ENCODE data around the gene FBN1. TPM values are rescaled to one million over a fixed set of nuclear protein-coding genes. Genes with fewer than 3 reads are reported as not detected.

Gene FBN1
- total RNA-seq, 4 donors from 2014 or later = 113 to 147 (median 120) TPM

DNA sequence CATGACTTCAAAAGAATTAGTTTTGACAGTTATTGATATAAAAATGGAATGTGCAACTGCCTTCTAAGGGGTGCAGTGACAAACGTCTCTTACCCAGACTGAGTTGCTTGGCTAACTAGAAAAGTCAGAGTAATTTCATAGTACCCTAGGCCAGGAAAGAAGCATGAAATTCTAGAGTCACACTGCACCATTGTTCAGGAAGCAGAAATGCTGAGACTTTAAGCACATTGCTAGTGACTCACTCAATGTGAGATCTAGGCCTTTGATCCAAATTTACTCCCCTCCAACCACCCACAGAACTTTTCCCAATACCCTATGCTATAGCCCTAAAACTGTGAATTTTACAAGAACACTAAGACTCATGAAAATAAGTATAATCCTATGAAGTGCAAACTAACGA, 203.5 kb downstream of the FBN1 start:
- 95 to 96% methylated on average over 2 of the region's 2 CpGs for WGBS, 2 donors
- H3K36me3 ChIP-seq = peaks cover 14 to 25% of the 10 kb centered on the region in 2 donors

DNA sequence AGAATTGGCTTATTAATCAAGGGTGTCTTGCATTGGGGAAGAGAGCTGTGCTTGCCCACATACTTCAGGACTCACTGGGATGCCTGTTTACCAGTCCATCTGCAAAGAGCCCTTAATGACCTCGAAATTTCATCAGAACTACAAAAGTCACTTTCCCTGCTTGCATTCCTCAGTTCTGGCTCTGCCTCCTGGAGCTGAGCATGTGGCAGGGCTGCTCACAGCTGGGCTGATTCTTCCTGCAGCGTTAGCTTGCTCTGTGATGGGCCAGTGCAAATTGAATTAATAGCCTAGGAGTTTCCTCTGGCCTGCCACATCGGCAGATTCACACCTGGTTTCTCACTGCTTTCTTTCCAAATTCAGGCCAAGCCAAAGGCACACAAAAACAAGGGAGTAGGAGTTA, 205.4 kb downstream of the FBN1 start:
- intact Hi-C loops (cut with DNase I) = no loop called here
- peak; percentile 61 to 74 for DNase-seq
- H3K27me3 ChIP-seq = no peaks in the 10 kb centered on the region
- H3K27ac ChIP-seq = peak overlapping the region in 1 of 3 donors; percentile 2
- no peak overlapping the region for H3K4me3 ChIP-seq (replicated peaks in 1 of 3)
- WGBS, 2 donors = 25 to 28% methylated on average over 3 of the region's 3 CpGs
- no peak for TF ChIP-seq POLR2A (IDR thresholded peaks at IDR 0.05)
- TF ChIP-seq, protein P1, sequence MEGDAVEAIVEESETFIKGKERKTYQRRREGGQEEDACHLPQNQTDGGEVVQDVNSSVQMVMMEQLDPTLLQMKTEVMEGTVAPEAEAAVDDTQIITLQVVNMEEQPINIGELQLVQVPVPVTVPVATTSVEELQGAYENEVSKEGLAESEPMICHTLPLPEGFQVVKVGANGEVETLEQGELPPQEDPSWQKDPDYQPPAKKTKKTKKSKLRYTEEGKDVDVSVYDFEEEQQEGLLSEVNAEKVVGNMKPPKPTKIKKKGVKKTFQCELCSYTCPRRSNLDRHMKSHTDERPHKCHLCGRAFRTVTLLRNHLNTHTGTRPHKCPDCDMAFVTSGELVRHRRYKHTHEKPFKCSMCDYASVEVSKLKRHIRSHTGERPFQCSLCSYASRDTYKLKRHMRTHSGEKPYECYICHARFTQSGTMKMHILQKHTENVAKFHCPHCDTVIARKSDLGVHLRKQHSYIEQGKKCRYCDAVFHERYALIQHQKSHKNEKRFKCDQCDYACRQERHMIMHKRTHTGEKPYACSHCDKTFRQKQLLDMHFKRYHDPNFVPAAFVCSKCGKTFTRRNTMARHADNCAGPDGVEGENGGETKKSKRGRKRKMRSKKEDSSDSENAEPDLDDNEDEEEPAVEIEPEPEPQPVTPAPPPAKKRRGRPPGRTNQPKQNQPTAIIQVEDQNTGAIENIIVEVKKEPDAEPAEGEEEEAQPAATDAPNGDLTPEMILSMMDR (IDR thresholded peaks at IDR 0.05) = no peak
- peaks cover 15 to 42% of the 10 kb centered on the region in 2 donors for H3K36me3 ChIP-seq
- peaks cover 15 to 16% of the 10 kb centered on the region in 2 donors for H3K4me1 ChIP-seq
- H3K9me3 ChIP-seq = no peaks in the 10 kb centered on the region

More for the DNA sequence above, 203.5 kb downstream of the FBN1 start:
- TF ChIP-seq, protein P1 (IDR thresholded peaks at IDR 0.05) = no peak
- Histone ChIP-seq H3K4me1 (peaks cover 15 to 16% of the 10 kb centered on the region in 2 donors), H3K27ac (no peak overlapping the region), H3K4me3 (replicated peaks in 1 of 3) (no peak overlapping the region), H3K27me3 (no peaks in the 10 kb centered on the region), H3K9me3 (no peaks in the 10 kb centered on the region)
- DNase-seq = no peak
- intact Hi-C loops (cut with DNase I) = no loop called here

DNA sequence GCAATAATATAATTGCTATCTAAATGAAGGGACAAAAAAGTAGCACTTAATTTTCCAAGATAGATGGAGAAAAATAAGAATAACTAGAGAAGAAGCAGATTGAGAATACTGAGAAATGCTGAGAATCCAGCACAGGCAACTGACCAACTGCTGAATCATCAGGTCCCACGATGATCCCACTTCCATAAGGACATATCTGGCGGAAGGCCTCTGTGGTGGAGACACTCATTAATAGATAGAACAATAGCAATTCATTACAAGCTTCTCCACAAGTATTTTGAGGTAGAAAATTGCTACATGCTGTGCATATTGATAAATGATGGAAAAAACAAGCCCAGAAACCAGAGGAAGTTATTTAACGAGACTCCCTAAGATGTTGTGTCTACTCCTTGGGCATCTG, 208.3 kb downstream of the FBN1 start:
- Histone ChIP-seq H3K27me3 (no peaks in the 10 kb centered on the region), H3K36me3 (peaks cover 9 to 48% of the 10 kb centered on the region in 2 donors), H3K4me3 (replicated peaks in 1 of 3) (no peak overlapping the region), H3K27ac (no peak overlapping the region), H3K9me3 (no peaks in the 10 kb centered on the region), H3K4me1 (peaks cover 15 to 16% of the 10 kb centered on the region in 2 donors)
- 81 to 84% methylated on average over 3 of the region's 3 CpGs for WGBS, 2 donors
- no peak for DNase-seq
- intact Hi-C loops (cut with DNase I) = no loop called here
- TF ChIP-seq, protein P1 (IDR thresholded peaks at IDR 0.05) = no peak
- TF ChIP-seq POLR2A (IDR thresholded peaks at IDR 0.05) = no peak

DNA sequence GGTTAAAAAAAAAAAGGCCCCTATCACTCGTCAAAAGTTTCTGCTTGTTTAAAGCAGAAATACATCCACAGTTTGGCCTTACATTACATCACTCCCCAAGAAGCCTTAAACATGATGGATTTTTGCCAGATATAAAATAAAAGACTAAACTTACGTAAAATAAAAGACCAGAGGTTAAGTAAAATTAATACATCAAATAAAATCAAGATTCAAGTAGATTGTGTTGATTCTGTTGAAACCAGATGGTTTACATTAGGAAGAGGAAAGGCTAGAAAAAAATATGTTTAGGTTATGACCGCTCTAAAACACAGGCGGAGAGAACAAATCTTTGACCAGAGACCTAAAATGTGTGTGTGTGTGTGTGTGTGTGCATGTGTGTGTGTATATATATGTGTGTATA, 210.2 kb downstream of the FBN1 start:
- TF ChIP-seq POLR2A (IDR thresholded peaks at IDR 0.05) = no peak
- TF ChIP-seq, protein P1 (IDR thresholded peaks at IDR 0.05) = no peak
- intact Hi-C loops (cut with DNase I) = no loop called here
- peaks cover 12 to 46% of the 10 kb centered on the region in 2 donors for H3K36me3 ChIP-seq
- no peak overlapping the region for H3K4me3 ChIP-seq (replicated peaks in 1 of 3)
- H3K27me3 ChIP-seq = no peaks in the 10 kb centered on the region
- peaks cover 12 to 14% of the 10 kb centered on the region in 2 donors for H3K4me1 ChIP-seq
- no peak for DNase-seq
- H3K27ac ChIP-seq = no peak overlapping the region
- 88 to 89% methylated on average over 4 of the region's 4 CpGs for WGBS, 2 donors
- no peaks in the 10 kb centered on the region for H3K9me3 ChIP-seq

DNA sequence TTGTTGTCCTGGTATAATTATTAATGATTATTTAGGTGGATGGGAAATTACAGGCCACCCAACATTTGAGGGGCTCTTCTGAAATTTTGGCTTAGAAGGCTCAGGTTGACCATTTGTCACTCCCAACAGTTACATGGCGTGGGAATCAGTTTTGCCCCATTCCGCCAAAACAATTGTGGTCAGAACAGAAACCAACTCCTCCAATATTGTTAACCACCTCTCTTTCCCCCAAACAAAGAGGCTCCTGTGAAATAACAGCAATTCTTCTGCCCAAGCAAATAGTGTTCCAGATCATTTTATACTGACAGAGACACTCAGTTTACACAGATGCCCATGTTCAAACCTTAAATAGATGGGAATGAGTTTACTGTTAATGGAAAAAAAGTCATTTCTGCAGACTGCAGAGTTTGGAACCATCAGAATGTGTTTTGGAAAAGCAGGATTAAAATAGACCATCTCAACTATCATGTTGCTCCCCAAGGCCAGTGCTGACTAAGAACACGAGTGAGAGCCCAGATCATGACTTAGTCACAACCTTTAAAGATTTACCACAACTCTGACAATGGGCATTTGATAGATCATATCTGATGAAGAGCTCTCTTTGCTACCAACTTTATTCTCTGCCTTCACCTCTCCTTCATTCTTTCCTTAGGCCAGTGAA, 212.2 kb downstream of the FBN1 start:
- DNase-seq = no peak
- intact Hi-C loops (cut with DNase I) = no loop called here
- no peak overlapping the region for H3K4me3 ChIP-seq (replicated peaks in 1 of 3)
- no peaks in the 10 kb centered on the region for H3K27me3 ChIP-seq
- no peak overlapping the region for H3K27ac ChIP-seq
- no peaks in the 10 kb centered on the region for H3K9me3 ChIP-seq
- H3K4me1 ChIP-seq = no peaks in the 10 kb centered on the region
- H3K36me3 ChIP-seq = peaks cover 18 to 46% of the 10 kb centered on the region in 2 donors
- TF ChIP-seq POLR2A (IDR thresholded peaks at IDR 0.05) = no peak
- TF ChIP-seq, protein P1 (IDR thresholded peaks at IDR 0.05) = no peak
- 81 to 95% methylated on average over 3 of the region's 3 CpGs for WGBS, 2 donors

All from thyroid gland (tissue), 4 donors.